ENCODE measurements around the gene C2CD3.
A peak's percentile ranks its signal among the peaks of the same experiment; 100 is the strongest.
"Not testable (repeated sequence)": the region's sequence is repeated elsewhere in the genome, so short reads cannot be mapped to it uniquely, and the experiment has no call there.

C2CD3 gene

GRCh38 chr11:74004759-74005615 is 165.8 kb downstream of the C2CD3 start:
- DNase-seq (ENCODE audit: low read depth): peak; percentile 71

- no peak for DNase-seq (ENCODE audit: low read depth)
These were observed 166.6 kb downstream of the C2CD3 start for GRCh38 chr11:74004046-74004695.

- DNase-seq (ENCODE audit: low read depth): no peak
These were observed 168.0 kb downstream of the C2CD3 start for GRCh38 chr11:74002832-74003231.

GRCh38 chr11:74001822-74002286 is 168.9 kb downstream of the C2CD3 start:
- DNase-seq (ENCODE audit: low read depth): no peak

GRCh38 chr11:74000307-74001133 is 170.3 kb downstream of the C2CD3 start:
- no peak for DNase-seq (ENCODE audit: low read depth)

- no peak for DNase-seq (ENCODE audit: low read depth)
These were observed 171.1 kb downstream of the C2CD3 start for GRCh38 chr11:73999581-74000306.

GRCh38 chr11:73998846-73999575 is 171.8 kb downstream of the C2CD3 start:
- no peak for DNase-seq (ENCODE audit: low read depth)

- DNase-seq (ENCODE audit: low read depth): no peak
These were observed 173.6 kb downstream of the C2CD3 start for GRCh38 chr11:73997120-73997770.

- DNase-seq (ENCODE audit: low read depth): no peak
These were observed 174.5 kb downstream of the C2CD3 start for GRCh38 chr11:73996161-73996747.

GRCh38 chr11:73995731-73996130 is 175.1 kb downstream of the C2CD3 start:
- no peak for DNase-seq (ENCODE audit: low read depth)

- DNase-seq (ENCODE audit: low read depth): no peak
These were observed 175.6 kb downstream of the C2CD3 start for GRCh38 chr11:73995247-73995646.

GRCh38 chr11:73991471-73992006 is 179.3 kb downstream of the C2CD3 start:
- no peak for DNase-seq (ENCODE audit: low read depth)

- DNase-seq (ENCODE audit: low read depth): no peak
These were observed 180.1 kb downstream of the C2CD3 start for GRCh38 chr11:73990730-73991129.

GRCh38 chr11:73989156-73989555 is 181.6 kb downstream of the C2CD3 start:
- no peak for DNase-seq (ENCODE audit: low read depth)

GRCh38 chr11:73988227-73988626 is 182.6 kb downstream of the C2CD3 start:
- no peak for DNase-seq (ENCODE audit: low read depth)

GRCh38 chr11:73985661-73986060 is 185.1 kb downstream of the C2CD3 start:
- DNase-seq (ENCODE audit: low read depth): not testable (repeated sequence)

GRCh38 chr11:73983741-73984538 is 186.9 kb downstream of the C2CD3 start:
- no peak for DNase-seq (ENCODE audit: low read depth)

- DNase-seq (ENCODE audit: low read depth): peak; percentile 85
These were observed 187.6 kb downstream of the C2CD3 start for GRCh38 chr11:73982990-73983740.
